HG03097 (cell line): Measurements from ENCODE around the gene TMEM259.

Experiments
- ATAC-seq: cut with Tn5 transposase; IDR thresholded peaks from one replicate; pipeline ENCODE4 v1.9.1; 2021; ENCODE audit not compliant: unreplicated experiment, low FRiP score

TMEM259 gene

DNA sequence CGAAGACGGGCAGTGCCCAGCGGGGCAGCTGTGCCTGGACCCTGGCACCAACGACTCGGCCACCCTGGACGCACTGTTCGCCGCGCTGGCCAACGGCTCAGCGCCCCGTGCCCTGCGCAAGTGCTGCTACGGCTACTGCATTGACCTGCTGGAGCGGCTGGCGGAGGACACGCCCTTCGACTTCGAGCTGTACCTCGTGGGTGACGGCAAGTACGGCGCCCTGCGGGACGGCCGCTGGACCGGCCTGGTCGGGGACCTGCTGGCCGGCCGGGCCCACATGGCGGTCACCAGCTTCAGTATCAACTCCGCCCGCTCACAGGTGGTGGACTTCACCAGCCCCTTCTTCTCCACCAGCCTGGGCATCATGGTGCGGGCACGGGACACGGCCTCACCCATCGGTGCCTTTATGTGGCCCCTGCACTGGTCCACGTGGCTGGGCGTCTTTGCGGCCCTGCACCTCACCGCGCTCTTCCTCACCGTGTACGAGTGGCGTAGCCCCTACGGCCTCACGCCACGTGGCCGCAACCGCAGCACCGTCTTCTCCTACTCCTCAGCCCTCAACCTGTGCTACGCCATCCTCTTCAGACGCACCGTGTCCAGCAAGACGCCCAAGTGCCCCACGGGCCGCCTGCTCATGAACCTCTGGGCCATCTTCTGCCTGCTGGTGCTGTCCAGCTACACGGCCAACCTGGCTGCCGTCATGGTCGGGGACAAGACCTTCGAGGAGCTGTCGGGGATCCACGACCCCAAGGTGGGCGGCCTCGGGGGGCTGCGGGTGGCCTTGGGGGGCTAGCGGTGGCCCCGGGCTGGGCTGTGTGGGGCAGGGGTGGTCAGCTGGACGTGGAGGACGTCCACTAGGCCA lies 15.9 kb downstream of the TMEM259 start:
- ATAC-seq, result no peak

DNA sequence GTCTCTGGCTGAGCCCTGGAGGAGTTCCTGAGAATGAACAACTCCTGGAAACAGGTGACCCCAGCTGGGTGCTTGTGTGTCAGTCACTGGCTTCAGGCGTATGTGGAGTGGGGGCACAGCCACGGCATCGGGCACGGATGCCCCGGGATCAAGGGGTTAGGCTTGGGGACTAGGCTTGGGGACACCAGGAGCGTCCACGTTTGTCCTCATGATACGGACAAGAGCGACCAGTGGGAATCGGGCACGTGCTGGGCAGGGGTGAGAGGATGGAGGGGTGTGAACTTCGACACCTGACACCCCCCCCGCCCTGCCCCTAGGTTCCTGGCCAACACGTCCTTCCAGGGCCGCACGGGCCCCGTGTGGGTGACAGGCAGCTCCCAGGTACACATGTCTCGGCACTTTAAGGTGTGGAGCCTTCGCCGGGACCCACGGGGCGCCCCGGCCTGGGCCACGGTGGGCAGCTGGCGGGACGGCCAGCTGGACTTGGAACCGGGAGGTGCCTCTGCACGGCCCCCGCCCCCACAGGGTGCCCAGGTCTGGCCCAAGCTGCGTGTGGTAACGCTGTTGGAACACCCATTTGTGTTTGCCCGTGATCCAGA lies 16.6 kb downstream of the TMEM259 start:
- no peak for ATAC-seq

DNA sequence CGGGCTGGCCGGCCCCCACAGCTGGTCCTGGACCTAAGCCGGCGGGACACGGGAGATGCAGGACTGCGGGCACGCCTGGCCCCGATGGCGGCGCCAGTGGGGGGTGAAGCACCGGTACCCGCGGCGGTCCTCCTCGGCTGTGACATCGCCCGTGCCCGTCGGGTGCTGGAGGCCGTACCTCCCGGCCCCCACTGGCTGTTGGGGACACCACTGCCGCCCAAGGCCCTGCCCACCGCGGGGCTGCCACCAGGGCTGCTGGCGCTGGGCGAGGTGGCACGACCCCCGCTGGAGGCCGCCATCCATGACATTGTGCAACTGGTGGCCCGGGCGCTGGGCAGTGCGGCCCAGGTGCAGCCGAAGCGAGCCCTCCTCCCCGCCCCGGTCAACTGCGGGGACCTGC lies 17.6 kb downstream of the TMEM259 start:
- ATAC-seq, result no peak

DNA sequence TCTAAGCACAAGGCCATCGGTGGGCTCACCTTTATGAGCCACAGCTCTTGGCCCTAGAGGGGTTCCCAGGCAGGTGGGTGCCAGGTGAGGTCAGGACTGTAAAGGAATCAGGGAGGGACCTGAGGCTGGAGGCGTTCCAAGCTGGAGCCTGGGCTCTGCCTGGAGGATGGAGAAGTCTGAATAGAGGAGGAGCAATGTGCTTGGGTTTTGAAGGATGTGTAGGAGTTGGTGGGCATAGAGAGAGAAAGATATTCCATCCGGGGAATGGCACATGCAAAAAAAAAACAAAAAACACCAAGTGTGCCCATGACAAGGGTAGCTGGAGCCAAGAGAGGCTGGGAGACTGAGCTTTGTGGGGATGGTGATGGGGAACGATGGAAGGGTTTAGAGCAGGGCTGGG lies 18.3 kb downstream of the TMEM259 start:
- no peak for ATAC-seq

DNA sequence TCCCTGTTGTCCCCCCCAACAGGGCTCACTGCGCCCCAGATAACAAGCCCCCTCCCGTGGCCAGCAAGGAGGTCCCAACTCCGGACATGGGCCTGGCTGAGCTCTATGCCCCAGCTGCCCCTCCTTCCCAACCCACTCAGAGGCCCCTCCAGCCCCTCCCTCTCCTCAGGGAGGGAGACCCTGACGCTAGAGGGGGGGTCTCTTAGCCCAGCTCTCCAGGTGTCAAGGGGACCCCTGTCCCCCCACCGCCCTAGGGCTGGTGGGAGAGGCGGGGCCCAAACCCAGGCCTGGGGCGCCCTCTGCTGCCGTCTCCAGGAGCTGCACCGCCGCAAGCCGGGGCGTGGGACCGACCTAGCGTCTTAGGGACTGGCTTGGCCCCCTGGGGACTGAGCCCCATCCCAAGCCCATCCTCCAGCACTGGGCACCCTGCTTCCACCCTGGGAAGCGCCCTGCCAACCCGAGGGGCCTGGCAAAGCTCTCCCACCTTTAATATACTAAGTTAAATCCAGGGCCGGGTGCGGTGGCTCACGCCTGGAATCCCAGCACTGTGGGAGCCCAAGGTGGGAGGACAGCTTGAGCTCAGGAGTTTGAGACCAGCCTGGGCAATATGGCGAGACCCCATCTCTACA lies 19.3 kb downstream of the TMEM259 start:
- ATAC-seq, result no peak

DNA sequence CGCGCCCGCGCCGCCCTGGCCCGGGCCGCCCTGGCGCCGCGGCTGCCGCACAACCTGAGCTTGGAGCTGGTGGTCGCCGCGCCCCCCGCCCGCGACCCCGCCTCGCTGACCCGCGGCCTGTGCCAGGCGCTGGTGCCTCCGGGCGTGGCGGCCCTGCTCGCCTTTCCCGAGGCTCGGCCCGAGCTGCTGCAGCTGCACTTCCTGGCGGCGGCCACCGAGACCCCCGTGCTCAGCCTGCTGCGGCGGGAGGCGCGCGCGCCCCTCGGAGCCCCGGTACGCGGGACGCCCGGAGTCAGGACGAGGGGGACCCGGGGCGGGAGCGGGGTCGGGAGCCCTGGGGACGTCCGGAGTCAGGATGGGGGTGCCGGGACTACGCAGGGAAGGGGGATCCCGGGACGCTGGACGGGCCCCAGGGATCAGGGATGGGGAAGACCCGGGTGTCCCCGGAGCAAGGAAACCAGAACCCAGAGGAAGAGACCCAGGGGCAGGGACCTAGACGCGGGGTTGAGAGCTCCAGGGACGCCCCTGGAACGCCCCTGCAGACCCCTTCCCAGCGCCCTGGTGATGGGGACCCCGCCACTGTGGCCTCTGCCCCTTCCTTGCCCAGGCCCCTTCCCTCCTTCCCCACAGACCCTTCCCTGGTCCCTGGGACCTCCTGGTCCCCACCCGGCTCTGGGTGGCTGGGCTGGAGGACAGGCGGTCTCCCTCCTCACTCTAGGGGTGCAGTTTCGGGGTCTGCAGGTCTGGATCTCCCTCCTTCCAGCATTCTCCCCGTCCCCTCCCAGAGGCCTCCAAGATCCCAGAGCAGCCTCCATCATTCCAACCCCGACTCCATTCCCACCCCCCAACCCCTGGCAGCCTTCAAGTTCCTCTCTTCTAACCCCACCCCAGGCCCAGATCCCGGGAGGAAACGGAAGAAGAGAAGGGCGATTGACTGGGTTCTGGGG lies 20.1 kb downstream of the TMEM259 start:
- ATAC-seq, result no peak

DNA sequence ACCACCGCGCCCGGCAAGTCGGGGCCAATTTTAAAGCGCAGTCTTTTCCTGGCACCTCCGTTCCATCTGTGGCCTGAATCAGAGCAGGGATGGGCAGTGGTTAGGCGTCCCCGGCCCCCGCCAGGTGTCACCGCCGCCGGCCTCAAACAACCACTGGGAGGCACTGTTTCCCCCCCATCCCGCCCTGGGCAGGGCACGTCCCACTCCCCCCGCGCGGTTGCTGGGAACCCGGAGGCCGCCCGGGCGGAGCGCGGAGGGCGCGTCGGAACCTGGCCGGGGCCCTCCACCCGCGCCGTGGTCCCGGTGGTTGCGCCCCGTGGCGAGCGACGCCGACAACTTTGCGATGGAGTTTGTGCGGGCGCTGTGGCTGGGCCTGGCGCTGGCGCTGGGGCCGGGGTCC lies 20.8 kb downstream of the TMEM259 start, which contains the start of gene GRIN3B:
TSS of gene GRIN3B (plus strand) at position 325 of the 400 bp plus-strand sequence. CDS start at position 344, 19 bp downstream.
- no peak for ATAC-seq

DNA sequence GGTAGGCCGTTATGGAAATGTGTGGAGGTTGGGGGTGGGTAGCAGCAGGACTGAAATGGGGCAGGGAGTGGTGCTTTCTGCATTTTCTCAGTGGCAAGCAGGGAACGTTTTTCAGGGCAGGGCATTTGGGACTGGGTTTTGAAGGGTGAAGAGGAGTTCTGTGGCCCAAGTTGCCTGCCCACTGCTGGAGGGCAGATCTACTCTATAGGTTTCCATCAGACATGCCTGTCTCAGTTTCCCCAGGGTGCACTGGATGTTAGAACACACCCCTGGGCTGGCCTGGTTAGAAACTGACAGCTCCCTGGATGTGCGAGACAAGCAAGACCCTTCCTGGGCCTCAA lies 21.6 kb downstream of the TMEM259 start:
- no peak for ATAC-seq

DNA sequence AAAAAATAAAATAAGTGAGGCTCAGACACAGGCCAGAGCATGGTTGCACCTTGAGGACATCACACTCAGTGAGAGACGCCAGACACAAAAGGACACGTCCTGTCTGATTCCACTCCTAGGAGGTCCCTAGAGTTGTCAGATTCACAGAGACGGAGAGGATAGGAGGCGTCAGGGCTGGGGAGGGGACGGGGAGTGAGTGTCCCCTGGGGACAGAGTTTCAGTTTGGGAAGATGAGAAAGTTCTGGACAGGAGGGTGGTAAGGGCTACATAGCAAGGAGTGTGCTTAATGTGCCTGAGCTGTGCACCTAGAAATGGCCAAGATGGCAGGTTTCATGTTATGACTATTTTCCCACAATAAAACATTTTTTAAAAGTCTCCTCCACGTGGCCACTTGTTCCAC lies 22.9 kb downstream of the TMEM259 start:
- ATAC-seq, result no peak

DNA sequence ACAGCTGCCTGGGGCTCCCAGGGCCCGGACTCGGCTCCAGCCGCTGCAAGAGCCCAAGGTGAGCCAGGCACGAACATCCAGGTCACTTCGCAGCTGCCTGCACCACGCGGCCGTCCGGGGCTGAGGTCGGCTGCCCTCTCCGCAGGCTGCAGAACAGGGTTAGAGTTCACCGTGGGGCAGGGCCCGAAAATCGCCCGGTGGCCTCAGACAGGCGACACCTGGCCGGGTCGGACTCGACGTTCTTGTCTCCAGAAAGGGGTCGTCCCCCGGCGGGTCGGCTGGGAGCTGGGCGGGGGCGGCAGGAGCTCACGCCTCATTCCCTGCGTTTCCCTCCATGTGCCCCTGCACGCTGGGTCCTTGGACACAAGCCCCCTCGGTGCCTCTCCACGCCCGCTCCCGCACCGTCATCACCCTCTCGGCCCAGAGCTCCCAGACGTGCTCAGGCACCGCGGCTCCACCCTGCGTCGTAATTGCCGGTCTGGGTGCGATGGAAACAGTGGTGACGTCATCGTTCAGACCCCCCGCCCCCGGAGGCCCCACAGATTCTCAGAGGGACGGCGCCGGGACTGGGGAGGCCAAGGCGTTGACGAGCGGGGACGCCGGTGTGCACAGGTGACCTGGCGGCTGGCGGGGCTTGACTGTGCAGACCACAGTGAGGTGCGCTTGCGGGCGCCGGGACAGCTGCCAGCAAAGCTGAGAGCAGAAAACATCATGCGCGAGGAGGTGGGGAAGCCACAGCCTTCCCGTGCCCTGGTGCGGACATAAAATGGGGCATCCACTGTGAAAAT lies 24.7 kb downstream of the TMEM259 start:
- ATAC-seq, result no peak

DNA sequence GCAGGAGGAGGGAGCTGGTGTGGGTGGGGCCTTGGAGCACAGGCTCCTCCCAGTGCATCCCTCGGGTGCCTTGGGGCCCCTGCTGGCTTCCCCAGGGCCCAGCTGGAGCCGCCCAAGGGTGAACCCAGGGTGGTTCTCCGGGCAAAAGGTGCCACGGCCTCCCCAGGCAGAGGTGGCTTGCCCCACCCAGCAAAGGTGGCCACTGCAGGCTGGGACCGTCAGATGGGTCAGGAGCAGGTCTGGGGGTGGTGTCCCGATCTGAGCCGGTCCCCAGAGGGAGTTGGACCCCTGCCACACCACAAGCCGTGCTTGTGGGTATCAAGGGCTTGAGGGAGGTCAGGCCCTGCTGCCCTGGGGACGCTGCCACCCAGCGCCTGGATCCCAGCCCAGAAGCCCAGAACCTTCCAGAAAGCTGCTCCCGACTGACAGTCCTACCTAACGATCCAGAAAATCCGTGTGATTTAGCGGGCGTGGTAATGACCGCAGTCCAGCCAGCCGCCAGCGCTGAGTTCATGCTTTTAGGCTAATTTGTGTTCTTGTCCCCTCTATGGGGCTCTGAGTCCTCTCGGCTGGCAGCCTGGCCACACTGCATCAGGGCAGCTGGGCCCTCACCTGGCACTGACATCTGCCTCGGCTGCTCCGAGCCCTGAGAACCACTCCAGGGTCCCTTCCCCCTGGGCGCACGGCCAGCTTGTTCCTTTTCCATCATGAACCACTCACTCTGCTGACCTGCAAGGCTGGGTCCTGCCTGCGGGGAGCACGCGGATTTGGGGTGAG lies 25.7 kb downstream of the TMEM259 start:
- no peak for ATAC-seq

DNA sequence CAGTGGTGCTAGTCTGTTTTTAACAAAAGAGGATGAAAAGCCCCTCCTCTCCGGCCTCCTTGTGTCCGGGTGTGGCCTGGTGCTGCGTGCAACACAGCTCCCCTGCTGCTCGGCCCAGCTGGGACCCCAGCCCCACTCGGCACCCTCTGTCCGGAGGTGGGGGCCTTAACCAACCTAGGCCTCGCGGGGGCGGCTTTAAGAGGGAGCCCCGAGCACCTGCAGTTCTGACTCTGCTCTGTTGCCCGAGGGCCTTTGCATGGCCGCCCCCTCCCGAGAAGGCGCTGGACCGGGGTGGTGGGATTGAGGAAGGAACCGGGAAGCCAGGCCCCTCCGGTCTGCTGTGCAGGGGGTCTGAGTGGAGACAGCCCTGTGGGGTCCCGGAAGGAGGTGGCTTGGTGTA lies 26.4 kb downstream of the TMEM259 start:
- ATAC-seq, result no peak

DNA sequence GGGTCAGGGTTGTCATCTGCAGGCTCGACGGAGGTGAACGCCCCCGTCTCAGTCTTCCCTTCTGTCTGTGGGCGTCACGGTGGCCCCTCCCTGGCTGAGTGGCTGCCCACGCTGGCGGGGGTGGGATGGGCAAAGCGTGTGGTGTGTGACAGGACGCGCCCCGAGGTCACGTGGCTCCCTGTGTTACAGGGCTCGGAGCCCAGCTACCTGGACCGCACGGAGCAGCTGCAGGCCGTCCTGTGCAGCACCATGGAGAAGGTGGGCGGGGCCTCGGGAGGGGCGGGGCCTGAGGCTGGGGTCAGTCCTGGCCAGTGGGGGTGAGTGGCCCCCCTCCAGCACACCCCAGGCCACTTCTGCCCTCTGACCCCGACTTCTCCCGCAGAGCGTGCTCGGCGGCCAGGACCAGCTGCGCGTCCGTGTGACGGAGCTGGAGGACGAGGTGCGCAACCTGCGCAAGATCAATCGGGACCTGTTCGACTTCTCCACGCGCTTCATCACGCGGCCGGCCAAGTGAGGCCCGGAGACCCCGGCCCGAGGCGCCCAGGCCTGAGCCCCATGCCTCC lies 27.0 kb downstream of the TMEM259 start:
- ATAC-seq, result no peak

DNA sequence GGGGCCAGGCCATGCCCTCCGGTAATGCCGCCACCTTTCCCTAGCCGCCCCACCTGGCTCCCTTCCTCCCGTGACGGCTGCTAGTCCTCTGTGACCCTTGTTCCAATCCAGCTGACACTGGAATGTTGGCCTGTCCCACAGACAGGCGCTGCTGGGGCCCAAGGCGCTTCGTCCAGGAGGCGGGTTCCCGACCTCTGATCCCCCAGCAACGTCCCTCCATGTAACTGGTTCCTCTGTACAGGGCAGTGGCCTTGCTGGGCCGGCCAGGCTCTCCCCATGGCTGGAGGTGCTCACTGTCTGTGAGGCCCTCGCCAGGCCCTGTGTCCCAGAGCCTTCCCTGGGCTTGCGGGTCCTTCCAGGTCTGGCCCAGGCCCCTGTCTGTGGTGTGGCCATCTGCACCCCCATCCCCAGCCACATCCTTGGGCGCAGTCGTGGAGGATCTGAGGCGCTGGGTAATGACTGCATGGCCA lies 27.5 kb downstream of the TMEM259 start:
- ATAC-seq, result no peak

DNA sequence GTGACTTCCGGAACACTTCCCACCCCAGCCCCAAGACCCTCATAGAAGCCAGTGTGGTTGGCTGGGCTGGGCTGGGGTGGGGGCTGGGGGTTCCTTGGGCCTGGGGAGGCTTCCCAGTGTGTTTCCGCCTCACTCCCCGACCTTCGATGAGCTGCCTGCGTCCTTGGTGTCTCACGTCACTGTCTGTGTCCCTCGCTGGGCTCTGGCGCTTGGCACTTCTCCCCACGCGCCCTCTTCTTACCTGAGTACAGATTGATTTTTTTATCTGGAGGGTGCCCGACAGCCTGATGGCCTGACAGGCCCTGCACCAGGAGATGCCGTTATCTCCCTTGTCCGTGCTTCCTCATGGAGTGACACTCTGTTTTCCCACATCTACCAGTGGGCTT lies 28.3 kb downstream of the TMEM259 start:
- ATAC-seq, result no peak

DNA sequence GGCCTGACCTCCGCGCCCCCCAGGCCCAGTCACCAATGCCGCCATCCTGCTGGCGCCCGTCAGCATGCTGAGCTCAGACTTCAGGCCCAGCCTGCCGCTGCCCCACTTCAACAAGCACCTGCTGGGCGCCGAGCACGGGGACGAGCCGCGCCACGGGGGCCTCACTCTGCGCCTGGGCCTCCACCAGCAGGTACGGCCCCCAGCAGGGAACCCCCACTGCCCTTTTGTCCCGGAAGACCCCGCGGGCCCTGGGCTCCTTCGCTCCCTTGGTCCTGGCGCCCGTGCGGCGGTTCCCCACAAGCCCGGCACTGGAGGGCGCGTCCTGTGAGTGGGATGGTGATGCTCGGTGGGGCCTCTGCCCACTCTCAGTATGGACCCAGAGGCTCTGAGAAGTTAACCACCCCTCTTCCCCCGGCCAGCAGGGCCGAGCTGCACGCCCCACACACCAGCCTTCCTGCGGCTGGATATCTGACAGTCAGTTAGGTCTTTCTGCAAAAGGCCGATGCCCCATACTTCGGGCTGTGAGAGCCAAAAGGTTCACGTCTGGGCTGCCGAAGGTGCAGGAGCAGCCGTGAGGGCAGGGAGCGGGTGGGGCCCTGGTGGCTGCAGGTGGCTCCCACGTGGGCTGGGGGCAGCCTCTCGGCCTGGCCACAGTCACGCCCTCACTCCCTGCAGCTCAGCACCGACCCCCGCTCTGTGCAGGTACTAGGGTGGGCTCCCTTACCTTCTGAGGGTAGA lies 28.8 kb downstream of the TMEM259 start:
- ATAC-seq, result no peak

DNA sequence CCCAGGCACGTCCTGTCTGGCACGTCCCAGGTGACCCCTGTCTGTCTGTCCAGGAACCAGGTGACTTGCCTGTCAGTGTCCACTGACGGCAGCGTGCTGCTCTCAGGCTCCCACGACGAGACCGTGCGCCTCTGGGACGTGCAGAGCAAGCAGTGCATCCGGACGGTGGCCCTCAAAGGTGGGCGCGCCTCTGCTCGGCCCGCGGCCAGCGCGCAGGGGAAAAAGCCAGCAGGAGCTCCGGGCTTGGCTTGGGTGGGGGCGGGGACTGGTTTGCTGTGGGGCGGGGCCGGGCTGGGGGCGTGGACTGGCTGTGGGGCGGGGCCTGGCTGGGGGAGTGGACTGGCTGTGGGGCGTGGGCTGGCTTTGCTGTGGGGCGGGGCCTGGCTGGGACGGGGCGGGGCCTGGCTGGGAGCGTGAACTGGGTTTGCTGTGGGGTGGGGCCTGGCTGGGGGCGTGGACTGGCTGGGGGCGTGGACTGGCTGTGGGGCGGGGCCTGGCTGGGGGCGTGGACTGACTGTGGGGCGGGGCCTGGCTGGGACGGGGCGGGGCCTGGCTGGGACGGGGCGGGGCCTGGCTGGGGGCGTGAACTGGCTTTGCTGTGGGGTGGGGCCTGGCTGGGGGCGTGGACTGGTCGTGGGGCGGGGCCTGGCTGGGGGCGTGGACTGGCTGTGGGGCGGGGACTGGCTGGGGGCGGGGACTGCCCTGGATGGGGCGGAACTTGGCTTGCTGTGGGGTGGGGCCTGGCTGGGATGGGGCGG lies 29.6 kb downstream of the TMEM259 start:
- ATAC-seq, result no peak
